HL-60 (cell line): ENCODE data around the gene SMIM20.

Experiments used
- DNase-seq, 2 experiments: peaks; one replicate each; pipeline ENCODE4 v3.0.0-alpha.2; 2010 to 2020; ENCODE audit warnings: low read depth in 1 of 2, low spot score in 1 of 2
- H3K27ac ChIP-seq: fragments of 250-450 bp; sonication (Bioruptor Pico); replicated peaks from 2 replicates; pipeline ENCODE4 v1.5.1; 2020; ENCODE audit warnings: mild to moderate bottlenecking, moderate library complexity
- H3K27me3 ChIP-seq: fragments of 250-450 bp; sonication (Bioruptor Pico); 2 replicates; pipeline ENCODE4 v1.5.1; 2021; ENCODE audit warnings: mild to moderate bottlenecking, moderate library complexity; ENCODE audit not compliant: insufficient read depth, poor library complexity, severe bottlenecking
- H3K4me3 ChIP-seq: replicated peaks from 2 replicates; pipeline ENCODE4 v1.5.1; 2011; ENCODE audit warnings: mild to moderate bottlenecking, control low read depth, low read length; ENCODE audit not compliant: insufficient read depth
- GABPA ChIP-seq: IDR thresholded peaks from 2 replicates; pipeline ENCODE4 v1.6.1; 2012; ENCODE audit warnings: low read depth
- POLR2AphosphoS5 ChIP-seq: IDR thresholded peaks from 2 replicates; pipeline ENCODE4 v1.6.1; 2012; ENCODE audit warnings: low read depth
- SPI1 ChIP-seq: IDR thresholded peaks from 2 replicates; pipeline ENCODE4 v1.6.1; 2012; ENCODE audit warnings: low read depth, mild to moderate bottlenecking, borderline replicate concordance
- TF ChIP-seq, protein P1 (sequence below): IDR thresholded peaks from 2 replicates; pipeline ENCODE4 v1.6.1; 2012; ENCODE audit warnings: low read depth; ENCODE audit not compliant: insufficient replicate concordance
- TF ChIP-seq, protein P2 (sequence below): IDR thresholded peaks from one replicate; pipeline ENCODE4 v1.5.1; 2011; ENCODE audit warnings: low read length, control low read depth, inconsistent platforms; ENCODE audit not compliant: insufficient read depth

SMIM20 gene

DNA sequence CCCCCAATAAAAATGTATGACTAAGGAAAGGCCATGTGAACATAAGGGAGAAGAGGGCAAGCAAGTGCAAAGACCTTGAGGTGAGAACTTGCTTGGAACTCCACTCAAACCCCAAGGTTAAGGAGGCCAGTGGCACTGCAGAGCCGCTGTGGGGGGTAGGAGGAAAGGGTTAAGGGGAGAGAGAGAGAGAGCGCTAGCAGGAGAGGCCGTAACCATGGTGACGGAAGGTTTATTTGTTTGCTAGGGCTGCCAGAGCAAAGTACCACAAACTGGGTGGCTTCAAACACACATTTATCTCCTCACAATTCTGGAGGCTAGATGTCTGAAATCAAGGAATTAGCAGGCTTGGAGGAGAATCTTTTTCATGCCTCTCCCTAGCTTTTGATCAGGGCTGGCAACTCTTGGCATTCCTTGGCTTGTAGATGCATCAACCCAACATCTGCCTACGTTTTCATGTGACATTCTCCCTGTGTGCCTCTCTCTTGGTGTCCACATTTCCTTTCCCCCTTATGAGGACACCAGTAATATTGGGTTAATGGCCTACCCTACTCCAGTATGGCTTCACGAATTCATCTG is 35.2 kb downstream of the SMIM20 start:
- no peak for DNase-seq
- Histone ChIP-seq H3K4me3 (no peak overlapping the region), H3K27ac (no peak overlapping the region), H3K27me3 (no peaks in the 10 kb centered on the region)
- TF ChIP-seq SPI1 (no peak), POLR2AphosphoS5 (no peak), GABPA (no peak)
- TF ChIP-seq, protein P1, sequence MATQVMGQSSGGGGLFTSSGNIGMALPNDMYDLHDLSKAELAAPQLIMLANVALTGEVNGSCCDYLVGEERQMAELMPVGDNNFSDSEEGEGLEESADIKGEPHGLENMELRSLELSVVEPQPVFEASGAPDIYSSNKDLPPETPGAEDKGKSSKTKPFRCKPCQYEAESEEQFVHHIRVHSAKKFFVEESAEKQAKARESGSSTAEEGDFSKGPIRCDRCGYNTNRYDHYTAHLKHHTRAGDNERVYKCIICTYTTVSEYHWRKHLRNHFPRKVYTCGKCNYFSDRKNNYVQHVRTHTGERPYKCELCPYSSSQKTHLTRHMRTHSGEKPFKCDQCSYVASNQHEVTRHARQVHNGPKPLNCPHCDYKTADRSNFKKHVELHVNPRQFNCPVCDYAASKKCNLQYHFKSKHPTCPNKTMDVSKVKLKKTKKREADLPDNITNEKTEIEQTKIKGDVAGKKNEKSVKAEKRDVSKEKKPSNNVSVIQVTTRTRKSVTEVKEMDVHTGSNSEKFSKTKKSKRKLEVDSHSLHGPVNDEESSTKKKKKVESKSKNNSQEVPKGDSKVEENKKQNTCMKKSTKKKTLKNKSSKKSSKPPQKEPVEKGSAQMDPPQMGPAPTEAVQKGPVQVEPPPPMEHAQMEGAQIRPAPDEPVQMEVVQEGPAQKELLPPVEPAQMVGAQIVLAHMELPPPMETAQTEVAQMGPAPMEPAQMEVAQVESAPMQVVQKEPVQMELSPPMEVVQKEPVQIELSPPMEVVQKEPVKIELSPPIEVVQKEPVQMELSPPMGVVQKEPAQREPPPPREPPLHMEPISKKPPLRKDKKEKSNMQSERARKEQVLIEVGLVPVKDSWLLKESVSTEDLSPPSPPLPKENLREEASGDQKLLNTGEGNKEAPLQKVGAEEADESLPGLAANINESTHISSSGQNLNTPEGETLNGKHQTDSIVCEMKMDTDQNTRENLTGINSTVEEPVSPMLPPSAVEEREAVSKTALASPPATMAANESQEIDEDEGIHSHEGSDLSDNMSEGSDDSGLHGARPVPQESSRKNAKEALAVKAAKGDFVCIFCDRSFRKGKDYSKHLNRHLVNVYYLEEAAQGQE = no peak
- TF ChIP-seq, protein P2, sequence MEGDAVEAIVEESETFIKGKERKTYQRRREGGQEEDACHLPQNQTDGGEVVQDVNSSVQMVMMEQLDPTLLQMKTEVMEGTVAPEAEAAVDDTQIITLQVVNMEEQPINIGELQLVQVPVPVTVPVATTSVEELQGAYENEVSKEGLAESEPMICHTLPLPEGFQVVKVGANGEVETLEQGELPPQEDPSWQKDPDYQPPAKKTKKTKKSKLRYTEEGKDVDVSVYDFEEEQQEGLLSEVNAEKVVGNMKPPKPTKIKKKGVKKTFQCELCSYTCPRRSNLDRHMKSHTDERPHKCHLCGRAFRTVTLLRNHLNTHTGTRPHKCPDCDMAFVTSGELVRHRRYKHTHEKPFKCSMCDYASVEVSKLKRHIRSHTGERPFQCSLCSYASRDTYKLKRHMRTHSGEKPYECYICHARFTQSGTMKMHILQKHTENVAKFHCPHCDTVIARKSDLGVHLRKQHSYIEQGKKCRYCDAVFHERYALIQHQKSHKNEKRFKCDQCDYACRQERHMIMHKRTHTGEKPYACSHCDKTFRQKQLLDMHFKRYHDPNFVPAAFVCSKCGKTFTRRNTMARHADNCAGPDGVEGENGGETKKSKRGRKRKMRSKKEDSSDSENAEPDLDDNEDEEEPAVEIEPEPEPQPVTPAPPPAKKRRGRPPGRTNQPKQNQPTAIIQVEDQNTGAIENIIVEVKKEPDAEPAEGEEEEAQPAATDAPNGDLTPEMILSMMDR = no peak

DNA sequence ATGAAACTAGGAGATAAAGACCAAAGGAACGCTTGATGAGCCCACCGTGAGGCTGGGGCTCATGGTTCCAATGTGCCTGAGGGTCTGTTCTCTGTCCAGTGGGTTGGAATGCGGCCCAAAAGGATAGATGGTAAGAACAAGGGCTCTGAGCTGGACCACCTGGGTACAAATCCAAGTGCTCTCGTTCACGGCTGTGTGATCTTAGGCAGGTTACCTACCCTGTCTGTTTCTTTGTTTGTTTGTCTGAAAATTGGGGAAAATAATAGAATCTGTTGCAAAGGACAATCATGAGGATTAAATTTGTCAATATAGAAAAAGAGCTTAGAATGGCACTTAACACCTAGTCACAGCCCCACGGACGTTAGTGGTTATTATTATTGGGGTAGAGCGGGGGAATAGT is 36.0 kb downstream of the SMIM20 start:
- H3K4me3 ChIP-seq = no peak overlapping the region
- H3K27me3 ChIP-seq = no peaks in the 10 kb centered on the region
- no peak for TF ChIP-seq POLR2AphosphoS5
- TF ChIP-seq, protein P2 = no peak
- TF ChIP-seq SPI1 = no peak
- TF ChIP-seq GABPA = no peak
- TF ChIP-seq, protein P1 = no peak
- no peak for DNase-seq
- no peak overlapping the region for H3K27ac ChIP-seq

- no peak for DNase-seq
- Histone ChIP-seq H3K4me3 (no peak overlapping the region), H3K27ac (no peak overlapping the region), H3K27me3 (no peaks in the 10 kb centered on the region)
- TF ChIP-seq SPI1 = 0 out of 2 replicates have a peak, but pooled peaks have one; percentile 13
- TF ChIP-seq, protein P1 = no peak
Observed at GRCh38 chr4:25950461-25951389, 36.7 kb downstream of the SMIM20 start.
